ENCODE data around the gene FASTKD2. TPM values are rescaled to one million over a fixed set of nuclear protein-coding genes. Genes with fewer than 3 reads are reported as not detected.

FASTKD2 gene
- total and polyA plus RNA-seq, 10 donors = 8.9 to 27.1 (median 20.7) TPM

DNA sequence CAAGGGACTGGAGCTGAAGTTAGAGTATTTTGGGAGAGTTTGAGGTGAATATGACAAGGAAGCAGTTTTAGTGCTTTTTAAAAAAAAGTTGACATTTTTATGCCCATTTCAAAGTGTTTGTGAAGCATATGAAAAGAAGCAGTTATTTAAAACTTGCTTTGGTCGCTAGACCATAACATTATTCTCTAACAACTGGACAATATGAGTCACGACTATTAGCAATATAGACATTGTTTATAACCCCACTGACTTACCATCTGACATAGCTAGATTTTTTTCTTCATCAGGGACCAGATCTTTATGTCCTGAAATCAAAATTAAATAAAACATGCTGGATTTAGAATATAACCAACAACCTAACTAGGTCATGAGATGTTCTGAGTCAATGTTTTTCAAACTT lies 24.6 kb upstream of the FASTKD2 start:
- H3K36me3 ChIP-seq = no peaks in the 10 kb centered on the region
- H3K9me3 ChIP-seq = no peaks in the 10 kb centered on the region
- no peak overlapping the region for H3K27ac ChIP-seq
- intact Hi-C loops (cut with DNase I; ENCODE audit: low total_unique reads) = no loop called here
- WGBS, 5 donors = 53 to 71% (median 62%) methylated on average over 2 of the region's 2 CpGs
- no peak overlapping the region for H3K4me3 ChIP-seq
- no peaks in the 10 kb centered on the region for H3K4me1 ChIP-seq
- no peak for DNase-seq
- TF ChIP-seq, protein P1, sequence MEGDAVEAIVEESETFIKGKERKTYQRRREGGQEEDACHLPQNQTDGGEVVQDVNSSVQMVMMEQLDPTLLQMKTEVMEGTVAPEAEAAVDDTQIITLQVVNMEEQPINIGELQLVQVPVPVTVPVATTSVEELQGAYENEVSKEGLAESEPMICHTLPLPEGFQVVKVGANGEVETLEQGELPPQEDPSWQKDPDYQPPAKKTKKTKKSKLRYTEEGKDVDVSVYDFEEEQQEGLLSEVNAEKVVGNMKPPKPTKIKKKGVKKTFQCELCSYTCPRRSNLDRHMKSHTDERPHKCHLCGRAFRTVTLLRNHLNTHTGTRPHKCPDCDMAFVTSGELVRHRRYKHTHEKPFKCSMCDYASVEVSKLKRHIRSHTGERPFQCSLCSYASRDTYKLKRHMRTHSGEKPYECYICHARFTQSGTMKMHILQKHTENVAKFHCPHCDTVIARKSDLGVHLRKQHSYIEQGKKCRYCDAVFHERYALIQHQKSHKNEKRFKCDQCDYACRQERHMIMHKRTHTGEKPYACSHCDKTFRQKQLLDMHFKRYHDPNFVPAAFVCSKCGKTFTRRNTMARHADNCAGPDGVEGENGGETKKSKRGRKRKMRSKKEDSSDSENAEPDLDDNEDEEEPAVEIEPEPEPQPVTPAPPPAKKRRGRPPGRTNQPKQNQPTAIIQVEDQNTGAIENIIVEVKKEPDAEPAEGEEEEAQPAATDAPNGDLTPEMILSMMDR (IDR thresholded peaks at IDR 0.05 in 8 of 11, conservative IDR thresholded peaks at IDR 0.05 in 3 of 11) = no peak
- no peak for TF ChIP-seq POLR2A (IDR thresholded peaks at IDR 0.05)
- TF ChIP-seq POLR2AphosphoS5 (IDR thresholded peaks at IDR 0.05) = no peak
- peaks cover 0 to 4% (median 0%) of the 10 kb centered on the region in 7 donors for H3K27me3 ChIP-seq (replicated peaks in 1 of 7)

DNA sequence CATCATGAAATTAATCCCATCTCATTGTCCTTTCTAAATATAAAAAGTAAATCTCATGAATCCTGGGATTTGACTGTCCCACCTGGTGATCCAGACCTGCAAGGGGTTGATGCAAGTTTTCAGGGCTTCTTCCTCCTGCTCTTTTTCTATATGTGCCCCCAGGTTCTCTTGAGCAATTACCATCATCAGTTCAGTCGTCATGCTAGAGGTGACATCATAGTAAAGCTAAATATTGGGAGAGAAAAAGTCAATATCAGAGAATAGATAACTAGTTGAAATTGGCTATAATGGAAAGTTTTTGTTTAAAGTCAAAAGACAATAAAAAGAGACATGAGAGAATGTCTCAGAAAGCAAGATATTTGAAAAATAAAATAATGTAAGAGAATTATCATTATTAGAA lies 8.6 kb upstream of the FASTKD2 start:
- Histone ChIP-seq H3K27ac (no peak overlapping the region), H3K27me3 (replicated peaks in 1 of 7) (peaks cover 0 to 3% (median 0%) of the 10 kb centered on the region in 7 donors), H3K4me1 (no peaks in the 10 kb centered on the region), H3K9me3 (no peaks in the 10 kb centered on the region), H3K36me3 (no peaks in the 10 kb centered on the region), H3K4me3 (no peak overlapping the region)
- intact Hi-C loops (cut with DNase I; ENCODE audit: low total_unique reads) = no loop called here
- no peak for TF ChIP-seq POLR2AphosphoS5 (IDR thresholded peaks at IDR 0.05)
- no peak for TF ChIP-seq POLR2A (IDR thresholded peaks at IDR 0.05)
- TF ChIP-seq, protein P1 (IDR thresholded peaks at IDR 0.05 in 8 of 11, conservative IDR thresholded peaks at IDR 0.05 in 3 of 11) = no peak
- DNase-seq = no peak
- 55 to 64% (median 58%) methylated on average over 1 of the region's 1 CpG for WGBS, 5 donors

DNA sequence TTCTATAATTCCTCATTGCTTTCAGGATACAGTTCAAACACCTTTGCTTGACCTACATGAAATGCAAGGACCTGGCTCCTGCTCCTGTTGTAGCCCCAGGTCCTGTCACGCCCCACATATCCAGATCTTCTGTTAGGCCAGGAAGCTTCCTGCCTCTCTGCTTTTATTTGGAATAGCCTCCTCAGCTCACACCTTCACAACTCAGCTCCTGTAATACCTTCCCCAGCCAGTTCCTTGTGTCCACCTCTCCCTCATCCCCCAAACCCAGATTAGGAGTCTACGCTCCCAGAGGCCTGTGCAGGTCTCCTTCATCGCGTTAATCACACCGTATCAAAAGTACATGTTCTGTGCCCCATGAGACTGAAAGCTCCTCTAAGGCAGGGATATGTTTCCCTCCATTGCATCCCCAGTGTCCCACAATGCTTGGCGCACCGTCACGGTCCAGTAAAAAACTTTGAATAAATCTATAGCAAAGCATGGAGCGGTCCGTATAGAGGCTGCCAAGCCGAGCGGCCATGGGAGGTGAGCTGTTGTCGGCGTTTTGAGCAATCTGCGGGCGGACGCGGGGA lies 649 bp upstream of the FASTKD2 start:
- Histone ChIP-seq H3K27me3 (replicated peaks in 1 of 7) (peaks cover 0 to 16% (median 0%) of the 10 kb centered on the region in 7 donors), H3K4me1 (peaks cover 20 to 52% (median 44%) of the 10 kb centered on the region in 6 donors), H3K9me3 (no peaks in the 10 kb centered on the region), H3K27ac (peak overlapping the region; percentile 36 to 92 (median 85)), H3K36me3 (peaks cover 0 to 31% (median 8%) of the 10 kb centered on the region in 6 donors), H3K4me3 (peak overlapping the region; percentile 68 to 96 (median 82))
- no peak for DNase-seq
- intact Hi-C loops (cut with DNase I; ENCODE audit: low total_unique reads) = no loop called here
- TF ChIP-seq, protein P1 (IDR thresholded peaks at IDR 0.05 in 8 of 11, conservative IDR thresholded peaks at IDR 0.05 in 3 of 11) = no peak
- TF ChIP-seq POLR2AphosphoS5 (IDR thresholded peaks at IDR 0.05) = no peak
- no peak for TF ChIP-seq POLR2A (IDR thresholded peaks at IDR 0.05)
- 10 to 12% (median 10%) methylated on average over 18 of the region's 18 CpGs for WGBS, 5 donors

DNA sequence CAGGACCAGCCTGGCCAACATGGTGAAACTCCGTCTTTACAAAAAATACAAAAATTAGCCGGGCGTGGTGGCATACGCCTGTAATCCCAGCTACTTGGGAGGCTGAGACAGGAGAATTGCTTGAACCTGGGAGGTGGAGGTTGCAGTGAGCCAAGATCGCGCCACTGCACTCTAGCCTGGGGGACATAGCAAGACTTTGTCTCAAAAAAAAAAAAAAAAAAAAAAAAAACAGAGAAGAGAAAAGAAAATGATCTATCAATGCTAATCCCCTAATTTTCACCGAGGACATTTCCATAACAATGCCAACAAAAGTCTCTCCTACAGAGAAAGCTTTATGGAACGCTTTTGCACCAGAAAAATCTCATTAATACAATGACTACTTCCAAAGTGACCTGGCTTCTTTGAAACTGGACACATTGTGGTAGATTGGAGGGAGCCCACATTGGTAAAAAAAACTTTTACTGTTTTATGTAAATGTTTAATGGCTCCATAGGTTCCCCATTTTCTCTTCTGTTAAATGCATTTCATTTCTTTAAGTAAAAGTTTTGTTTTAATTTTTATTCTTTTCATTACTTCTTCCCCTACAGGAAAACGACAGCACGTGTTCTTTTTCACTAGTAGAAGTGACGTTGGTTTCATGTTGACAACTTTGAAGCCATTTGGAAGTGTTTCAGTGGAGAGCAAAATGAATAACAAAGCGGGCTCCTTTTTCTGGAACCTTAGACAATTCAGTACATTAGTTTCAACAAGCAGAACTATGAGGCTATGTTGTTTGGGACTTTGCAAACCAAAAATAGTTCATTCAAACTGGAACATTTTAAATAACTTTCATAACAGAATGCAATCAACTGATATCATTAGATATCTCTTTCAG lies 888 bp downstream of the FASTKD2 start:
- Histone ChIP-seq H3K27me3 (replicated peaks in 1 of 7) (peaks cover 0 to 16% (median 0%) of the 10 kb centered on the region in 7 donors), H3K27ac (peak overlapping the region in 7 of 8 donors; percentile 36 to 92 (median 87)), H3K4me1 (peaks cover 20 to 53% (median 44%) of the 10 kb centered on the region in 6 donors), H3K36me3 (peaks cover 0 to 46% (median 19%) of the 10 kb centered on the region in 6 donors), H3K4me3 (peak overlapping the region; percentile 68 to 96 (median 82)), H3K9me3 (no peaks in the 10 kb centered on the region)
- TF ChIP-seq POLR2A (IDR thresholded peaks at IDR 0.05) (no peak), POLR2AphosphoS5 (IDR thresholded peaks at IDR 0.05) (no peak)
- TF ChIP-seq, protein P1 (IDR thresholded peaks at IDR 0.05 in 8 of 11, conservative IDR thresholded peaks at IDR 0.05 in 3 of 11) = no peak
- no peak for DNase-seq
- 37 to 44% (median 38%) methylated on average over 12 of the region's 12 CpGs for WGBS, 5 donors
- intact Hi-C loops (cut with DNase I; ENCODE audit: low total_unique reads) = no loop called here

Measured in spleen (tissue), 11 donors.